ENCODE results near the gene MYH15.

Gene MYH15

DNA sequence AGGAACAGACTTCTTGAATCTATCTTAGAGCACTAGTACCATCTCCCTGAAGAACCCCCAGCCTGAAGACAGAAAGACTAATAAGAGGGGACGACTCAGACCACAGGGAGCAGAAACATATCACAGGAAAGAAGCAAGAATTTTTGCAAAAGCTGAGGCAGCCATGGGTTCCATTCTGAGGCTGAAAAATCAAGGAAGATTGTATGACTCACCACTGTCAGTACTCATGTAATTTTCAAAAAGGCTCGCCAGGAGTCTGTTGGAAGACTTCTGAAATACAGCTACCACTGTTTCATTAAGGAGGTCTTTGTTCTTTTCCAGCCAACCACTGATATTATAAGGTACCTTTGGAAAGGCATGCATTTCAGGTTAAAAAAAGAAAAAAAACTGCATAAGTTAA lies 47.5 kb downstream of the MYH15 start:
- H3K4me2 ChIP-seq (ENCODE audit: low read length), result no peak overlapping the region
- H3K4me3 ChIP-seq (ENCODE audit: low read depth, low read length), result no peak overlapping the region
- no peaks in the 10 kb centered on the region for H3K79me2 ChIP-seq
- TF ChIP-seq, protein P1, sequence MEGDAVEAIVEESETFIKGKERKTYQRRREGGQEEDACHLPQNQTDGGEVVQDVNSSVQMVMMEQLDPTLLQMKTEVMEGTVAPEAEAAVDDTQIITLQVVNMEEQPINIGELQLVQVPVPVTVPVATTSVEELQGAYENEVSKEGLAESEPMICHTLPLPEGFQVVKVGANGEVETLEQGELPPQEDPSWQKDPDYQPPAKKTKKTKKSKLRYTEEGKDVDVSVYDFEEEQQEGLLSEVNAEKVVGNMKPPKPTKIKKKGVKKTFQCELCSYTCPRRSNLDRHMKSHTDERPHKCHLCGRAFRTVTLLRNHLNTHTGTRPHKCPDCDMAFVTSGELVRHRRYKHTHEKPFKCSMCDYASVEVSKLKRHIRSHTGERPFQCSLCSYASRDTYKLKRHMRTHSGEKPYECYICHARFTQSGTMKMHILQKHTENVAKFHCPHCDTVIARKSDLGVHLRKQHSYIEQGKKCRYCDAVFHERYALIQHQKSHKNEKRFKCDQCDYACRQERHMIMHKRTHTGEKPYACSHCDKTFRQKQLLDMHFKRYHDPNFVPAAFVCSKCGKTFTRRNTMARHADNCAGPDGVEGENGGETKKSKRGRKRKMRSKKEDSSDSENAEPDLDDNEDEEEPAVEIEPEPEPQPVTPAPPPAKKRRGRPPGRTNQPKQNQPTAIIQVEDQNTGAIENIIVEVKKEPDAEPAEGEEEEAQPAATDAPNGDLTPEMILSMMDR (IDR thresholded peaks at IDR 0.05), result no peak
- H3K27me3 ChIP-seq (ENCODE audit: control insufficient read depth, insufficient read depth, low read length), result no peaks in the 10 kb centered on the region
- no peaks in the 10 kb centered on the region for H3K9me3 ChIP-seq (ENCODE audit: control insufficient read depth, low read length)
- no peaks in the 10 kb centered on the region for H3K36me3 ChIP-seq (ENCODE audit: control insufficient read depth, insufficient read depth, low read length)
- no peaks in the 10 kb centered on the region for H3K4me1 ChIP-seq
- H3K9ac ChIP-seq, result no peak overlapping the region
- no peak overlapping the region for H3K27ac ChIP-seq
- no peak overlapping the region for H2AFZ ChIP-seq

DNA sequence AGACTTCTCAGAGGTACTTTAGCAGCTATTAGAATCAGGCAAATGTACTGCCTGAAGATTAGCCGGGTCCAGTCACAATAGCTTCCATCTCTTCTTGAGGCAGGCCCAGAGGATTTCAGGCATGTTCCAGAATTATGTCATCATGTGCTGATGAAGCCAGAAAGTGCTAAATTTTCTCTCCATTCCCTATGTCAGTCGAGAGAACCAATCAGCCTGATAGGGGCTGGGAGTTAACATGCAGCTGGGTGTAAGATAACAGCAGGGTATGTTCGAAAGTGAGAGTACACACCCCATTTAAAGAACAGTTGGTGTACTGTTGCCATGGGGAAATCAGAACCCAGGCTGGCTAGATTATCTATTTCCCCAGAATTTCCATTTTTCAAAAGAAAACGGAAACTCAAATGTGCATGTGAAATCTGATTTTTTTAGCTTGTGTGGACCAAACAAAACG lies 48.7 kb downstream of the MYH15 start:
- TF ChIP-seq, protein P1 (IDR thresholded peaks at IDR 0.05), result no peak
- Histone ChIP-seq H3K27ac (no peak overlapping the region), H3K4me2 (ENCODE audit: low read length) (no peak overlapping the region), H3K79me2 (no peaks in the 10 kb centered on the region), H3K9me3 (ENCODE audit: control insufficient read depth, low read length) (no peaks in the 10 kb centered on the region), H3K4me1 (no peaks in the 10 kb centered on the region), H3K4me3 (ENCODE audit: low read depth, low read length) (no peak overlapping the region), H3K9ac (no peak overlapping the region), H3K27me3 (ENCODE audit: control insufficient read depth, insufficient read depth, low read length) (no peaks in the 10 kb centered on the region), H3K36me3 (ENCODE audit: control insufficient read depth, insufficient read depth, low read length) (no peaks in the 10 kb centered on the region), H2AFZ (no peak overlapping the region)

DNA sequence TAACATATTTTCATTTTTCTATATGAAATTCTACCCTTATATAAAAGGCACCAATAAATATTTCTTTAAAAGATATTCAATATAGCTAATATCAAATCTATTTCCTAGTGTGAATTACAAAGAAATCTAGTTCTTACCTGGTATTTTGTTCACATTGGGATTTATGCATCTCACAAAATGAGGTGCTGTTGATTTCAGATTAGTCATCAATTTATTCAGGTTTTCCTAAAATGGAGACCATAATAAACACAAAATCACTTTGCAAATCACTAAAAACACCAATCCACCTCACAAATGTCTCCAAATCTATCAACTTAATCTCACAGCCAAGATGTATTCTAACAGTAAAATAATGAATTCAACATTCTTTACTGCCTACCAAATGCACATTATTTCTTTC lies 51.2 kb downstream of the MYH15 start:
- Histone ChIP-seq H3K4me3 (ENCODE audit: low read depth, low read length) (no peak overlapping the region), H3K27me3 (ENCODE audit: control insufficient read depth, insufficient read depth, low read length) (no peaks in the 10 kb centered on the region), H3K9me3 (ENCODE audit: control insufficient read depth, low read length) (no peaks in the 10 kb centered on the region), H3K4me1 (no peaks in the 10 kb centered on the region), H3K9ac (no peak overlapping the region), H3K27ac (no peak overlapping the region), H3K4me2 (ENCODE audit: low read length) (no peak overlapping the region), H2AFZ (no peak overlapping the region), H3K36me3 (ENCODE audit: control insufficient read depth, insufficient read depth, low read length) (no peaks in the 10 kb centered on the region), H3K79me2 (no peaks in the 10 kb centered on the region)
- TF ChIP-seq, protein P1 (IDR thresholded peaks at IDR 0.05), result no peak

DNA sequence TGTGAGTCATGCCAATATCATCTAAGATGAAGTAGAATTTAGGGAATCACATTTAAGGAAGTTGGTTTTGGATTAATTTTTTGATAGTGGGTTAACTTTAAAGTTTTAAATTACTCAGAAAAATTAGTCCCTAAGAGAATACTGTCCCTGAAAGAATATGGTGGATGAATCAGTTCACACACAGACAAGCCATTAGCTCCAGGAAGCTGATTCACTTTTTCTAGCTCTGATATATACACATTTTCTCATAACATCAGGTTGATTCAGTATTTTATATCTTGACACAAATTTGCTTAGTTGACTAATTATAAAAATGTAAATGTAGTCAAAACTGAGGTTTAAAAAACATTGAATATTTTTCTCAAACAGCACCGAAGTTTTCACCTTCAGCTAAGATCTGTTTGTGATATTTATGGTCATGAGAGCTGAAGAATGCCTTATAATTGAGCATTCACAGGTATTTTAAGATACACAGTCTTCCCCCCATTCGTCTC lies 55.1 kb downstream of the MYH15 start:
- Histone ChIP-seq H3K27ac (no peak overlapping the region), H3K4me2 (ENCODE audit: low read length) (no peak overlapping the region), H3K4me3 (ENCODE audit: low read depth, low read length) (no peak overlapping the region), H3K4me1 (no peaks in the 10 kb centered on the region), H3K79me2 (no peaks in the 10 kb centered on the region), H3K9ac (no peak overlapping the region), H3K9me3 (ENCODE audit: control insufficient read depth, low read length) (no peaks in the 10 kb centered on the region), H3K27me3 (ENCODE audit: control insufficient read depth, insufficient read depth, low read length) (no peaks in the 10 kb centered on the region), H2AFZ (no peak overlapping the region), H3K36me3 (ENCODE audit: control insufficient read depth, insufficient read depth, low read length) (no peaks in the 10 kb centered on the region)
- TF ChIP-seq, protein P1 (IDR thresholded peaks at IDR 0.05), result no peak

DNA sequence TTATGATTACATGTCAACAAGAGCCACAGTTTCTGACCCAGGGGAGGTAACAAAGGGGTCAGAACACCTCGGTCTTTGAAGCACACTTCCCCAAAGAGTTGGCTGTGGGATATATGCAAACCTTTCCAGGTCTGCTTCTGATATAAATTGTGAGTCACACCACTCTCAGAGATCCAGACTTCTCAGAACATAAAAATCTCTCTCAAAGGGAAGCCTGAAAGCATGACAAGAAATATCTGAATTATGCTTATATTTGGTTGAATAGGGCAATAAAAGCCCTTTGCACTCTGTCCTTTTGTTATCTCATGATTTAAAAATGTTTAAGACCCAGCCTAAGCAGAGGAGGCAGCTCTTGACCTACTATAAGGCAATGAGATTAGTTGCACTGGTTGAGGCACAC lies 56.8 kb downstream of the MYH15 start:
- Histone ChIP-seq H2AFZ (no peak overlapping the region), H3K36me3 (ENCODE audit: control insufficient read depth, insufficient read depth, low read length) (no peaks in the 10 kb centered on the region), H3K4me1 (no peaks in the 10 kb centered on the region), H3K9ac (no peak overlapping the region), H3K79me2 (no peaks in the 10 kb centered on the region), H3K4me3 (ENCODE audit: low read depth, low read length) (no peak overlapping the region), H3K27me3 (ENCODE audit: control insufficient read depth, insufficient read depth, low read length) (no peaks in the 10 kb centered on the region), H3K4me2 (ENCODE audit: low read length) (no peak overlapping the region), H3K9me3 (ENCODE audit: control insufficient read depth, low read length) (no peaks in the 10 kb centered on the region), H3K27ac (no peak overlapping the region)
- TF ChIP-seq, protein P1 (IDR thresholded peaks at IDR 0.05), result no peak
